GM19395 (cell line): ENCODE data around the gene ASGR2.

Experiments
- ATAC-seq: cut with Tn5 transposase; IDR thresholded peaks from one replicate; pipeline ENCODE4 v1.9.1; 2021; ENCODE audit warnings: mild to moderate bottlenecking, moderate library complexity; ENCODE audit not compliant: unreplicated experiment

The ASGR2 gene

DNA sequence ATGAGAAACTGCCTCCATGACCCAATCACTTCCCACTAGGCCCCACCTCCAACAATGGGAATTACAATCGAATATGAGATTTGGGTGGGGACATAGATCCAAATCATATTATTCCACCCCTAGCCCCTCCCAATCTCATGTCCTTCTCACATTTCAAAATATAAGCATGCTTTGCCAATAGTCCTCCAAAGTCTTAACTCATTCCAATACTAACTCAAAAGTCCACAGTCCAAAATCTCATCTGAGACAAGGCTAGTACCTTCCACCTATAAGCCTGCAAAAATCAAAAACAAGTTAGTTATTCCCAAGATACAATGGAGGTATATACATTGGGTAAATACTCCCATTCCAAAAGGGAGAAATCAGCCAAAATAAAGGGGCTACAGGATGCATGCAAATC is 47.4 kb downstream of the ASGR2 start:
- no peak for ATAC-seq

DNA sequence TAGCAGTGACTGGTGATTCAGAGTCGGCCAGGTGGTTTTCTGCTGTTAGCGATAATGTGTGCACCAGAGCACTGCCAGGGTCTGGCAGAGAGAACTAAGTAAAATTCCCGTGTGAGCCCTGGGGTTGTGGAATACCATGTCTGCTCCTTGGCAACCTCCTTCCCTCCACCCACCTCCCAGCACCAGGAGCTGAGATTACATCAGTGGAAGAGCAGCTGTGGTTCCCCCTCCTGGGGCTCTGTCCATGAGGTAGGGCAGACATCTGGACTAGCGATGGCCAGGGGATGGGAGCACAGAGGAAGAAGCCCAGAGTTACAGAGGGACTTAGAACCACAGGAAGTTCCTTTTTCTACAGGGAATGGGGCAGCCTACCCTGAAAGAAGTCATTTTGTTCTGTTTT is 50.4 kb downstream of the ASGR2 start:
- ATAC-seq, result no peak

DNA sequence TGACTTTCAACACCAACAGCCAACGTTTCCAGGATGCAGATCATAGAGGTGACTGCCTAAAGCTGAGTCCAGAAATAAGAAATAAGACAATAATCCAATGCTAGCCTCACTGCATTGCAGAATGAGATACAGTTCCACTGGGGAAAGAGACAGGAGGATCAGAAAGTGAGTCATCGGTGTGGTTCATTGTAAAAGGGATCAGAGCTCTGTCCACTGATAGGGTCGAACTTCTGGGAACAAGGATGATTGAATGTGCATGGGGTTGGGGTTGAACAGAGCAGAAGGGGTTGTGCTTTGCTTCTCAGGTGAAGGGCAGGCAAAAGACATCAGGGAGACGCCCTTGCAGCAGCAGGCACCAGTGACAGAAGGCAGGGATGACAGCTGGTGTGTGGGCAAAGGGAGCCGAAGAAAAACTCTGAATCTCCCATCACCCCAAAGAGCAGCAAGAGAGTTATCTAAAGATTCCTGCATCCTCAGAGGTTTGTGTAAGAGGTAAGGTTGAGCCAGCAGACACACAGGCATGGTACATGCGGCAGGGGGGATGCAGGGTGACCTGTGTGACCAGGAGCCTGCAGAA is 51.0 kb downstream of the ASGR2 start:
- ATAC-seq, result no peak

DNA sequence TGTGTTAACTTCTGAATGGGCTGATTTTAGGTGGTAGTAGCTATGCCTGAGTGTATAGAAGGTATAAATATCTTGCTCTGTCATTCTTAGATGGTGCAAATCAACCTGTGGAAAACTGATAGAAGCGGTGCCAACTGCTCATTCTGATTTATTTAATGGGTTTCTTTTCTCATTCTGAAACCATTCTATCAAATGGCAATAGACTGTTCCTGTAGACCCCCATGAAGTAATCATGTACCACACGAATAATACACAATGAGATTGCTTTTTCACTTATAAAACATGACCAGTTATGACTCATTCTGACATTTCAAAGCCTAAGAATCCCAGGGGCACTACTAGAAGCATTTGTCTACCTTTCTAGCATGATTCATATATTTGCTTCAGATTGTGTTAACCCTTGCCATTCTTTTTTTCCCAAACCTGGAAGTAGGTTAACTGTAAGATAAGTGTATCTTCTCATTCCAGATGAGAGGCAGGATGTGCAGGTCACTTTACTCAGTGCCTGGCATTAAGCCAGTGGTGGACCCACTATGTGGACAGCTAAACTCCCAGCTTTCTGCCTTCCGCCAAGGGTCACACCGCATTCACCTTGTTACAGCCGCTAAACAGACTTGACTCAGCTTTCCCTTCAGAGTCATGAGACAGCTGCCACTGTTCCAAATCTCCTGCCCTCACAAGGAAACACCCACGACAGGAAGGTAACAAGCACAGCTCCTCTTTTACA is 54.3 kb downstream of the ASGR2 start:
- no peak for ATAC-seq

DNA sequence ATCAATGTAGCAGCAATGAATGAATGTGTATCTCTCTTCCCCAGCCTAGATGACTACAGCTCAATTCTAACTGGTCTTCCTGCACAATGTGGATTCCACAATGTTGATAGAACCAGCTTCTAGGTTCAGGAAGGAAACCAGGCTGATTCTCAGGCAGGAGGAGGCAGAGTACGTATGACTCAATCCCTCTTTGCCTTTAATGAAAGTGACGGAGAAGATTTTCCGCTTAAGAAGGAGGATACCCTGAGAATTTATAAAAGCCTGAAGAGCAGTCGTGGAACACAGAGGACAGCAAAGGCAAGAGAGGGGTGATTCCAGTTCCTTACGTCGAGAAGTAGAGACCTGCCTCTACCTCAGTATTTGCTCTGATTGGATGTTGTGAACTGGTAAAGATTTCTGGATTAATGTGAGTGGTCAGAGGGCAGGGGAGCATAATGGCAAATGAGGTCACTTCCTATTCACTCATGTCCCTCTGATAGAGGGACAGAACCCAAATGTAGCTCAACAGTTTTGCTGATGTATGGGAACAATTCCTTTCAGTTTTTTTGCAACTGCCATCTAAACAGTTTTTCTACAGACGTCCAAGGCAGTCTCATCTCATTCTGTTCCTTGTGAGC is 55.7 kb downstream of the ASGR2 start:
- ATAC-seq, result no peak

DNA sequence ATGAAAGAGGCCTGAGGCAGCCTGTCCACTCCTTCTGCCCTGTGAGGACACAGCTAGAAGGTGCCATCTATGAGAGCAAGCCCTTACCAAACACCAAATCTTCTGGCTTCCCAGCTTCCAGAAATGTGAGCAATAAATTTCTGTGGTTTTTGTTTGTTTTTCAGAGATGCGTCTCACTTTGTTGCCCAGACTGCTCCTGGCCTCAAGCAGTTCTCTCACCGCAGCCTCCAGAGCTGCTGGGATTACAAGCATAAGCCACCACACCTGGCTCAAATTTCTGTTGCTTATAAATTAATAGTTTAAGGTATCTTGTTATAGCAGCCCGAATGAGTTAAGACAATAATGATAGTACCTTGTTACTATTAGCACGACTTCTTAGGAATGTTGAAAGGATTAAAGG is 58.2 kb downstream of the ASGR2 start:
- ATAC-seq, result no peak
